Measurements from ENCODE around the gene CD6. TPM values are rescaled to one million over a fixed set of nuclear protein-coding genes. Genes with fewer than 3 reads are reported as not detected.

Gene CD6
- total RNA-seq, 1 donor from 2014 or later = 327 TPM

DNA sequence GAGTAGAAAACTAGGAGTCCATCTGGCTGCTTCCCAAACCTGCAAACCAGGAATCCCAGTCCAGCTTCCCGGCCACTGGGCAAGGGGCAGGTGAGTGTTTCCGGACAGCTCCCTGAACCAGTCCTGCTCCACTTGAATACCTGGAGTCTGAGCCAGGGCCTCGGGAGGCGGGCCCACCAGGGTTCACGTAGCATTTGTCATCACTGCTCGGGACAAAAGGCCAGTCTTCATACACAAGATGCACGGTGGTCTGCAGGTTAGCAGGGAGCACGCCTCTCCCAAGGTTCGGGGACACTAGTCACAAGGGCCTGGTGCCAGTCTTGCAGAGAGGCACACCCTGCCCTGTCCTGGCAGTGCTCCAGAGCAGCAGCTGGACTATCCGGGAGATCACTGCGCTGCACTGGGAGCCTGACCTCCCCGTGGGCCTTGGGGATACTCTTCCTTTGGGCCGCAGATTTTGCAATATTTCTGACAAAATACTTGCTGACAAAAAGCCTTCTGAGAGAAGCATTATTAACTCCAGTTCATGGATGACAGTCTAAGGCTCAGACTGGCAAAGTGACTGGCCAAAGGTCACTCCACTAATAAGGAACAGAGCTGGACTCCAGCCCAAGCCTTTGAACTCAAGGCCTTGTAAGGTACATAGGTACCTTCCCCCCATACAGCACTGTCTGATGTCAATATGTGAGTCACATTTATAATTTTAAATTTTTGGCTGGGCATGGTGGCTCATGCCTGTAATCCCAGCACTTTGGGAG, 25.1 kb downstream of the CD6 start:
- peak overlapping the region; percentile 55 for H3K27ac Mint-ChIP-seq
- no peaks in the 10 kb centered on the region for H3K9me3 Mint-ChIP-seq
- intact Hi-C loops (cut with micrococcal nuclease) = no loop called here
- DNase-seq (ENCODE audit: low spot score) = no peak
- no peaks in the 10 kb centered on the region for H3K27me3 Mint-ChIP-seq (ENCODE audit: low read depth)
- peaks cover 55% of the 10 kb centered on the region for H3K4me1 Mint-ChIP-seq (ENCODE audit: low read depth)
- no peak overlapping the region for H3K4me3 Mint-ChIP-seq (ENCODE audit: low read depth)
- H3K36me3 Mint-ChIP-seq (ENCODE audit: low read depth) = peaks cover 74% of the 10 kb centered on the region

DNA sequence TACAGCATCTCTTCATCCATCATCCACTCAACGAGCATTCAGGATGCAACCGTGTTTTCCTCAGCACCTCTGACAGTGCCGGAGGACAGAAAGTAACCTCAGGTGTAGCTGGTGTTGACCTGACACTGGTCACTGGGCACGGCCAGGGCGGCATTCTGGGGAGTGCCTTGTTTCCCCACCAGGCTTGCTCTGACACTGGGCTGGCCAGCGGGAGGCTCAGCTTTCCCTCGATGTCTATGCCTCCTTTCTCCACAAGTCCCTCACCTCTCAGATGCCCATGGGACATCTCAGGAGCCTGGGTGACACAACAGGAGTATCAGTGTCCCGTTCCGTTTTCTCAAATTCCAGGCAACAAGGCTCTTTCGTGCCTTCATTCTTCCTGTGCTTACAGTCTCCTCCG, 28.9 kb downstream of the CD6 start:
- no peak for DNase-seq (ENCODE audit: low spot score)
- peaks cover 62% of the 10 kb centered on the region for H3K4me1 Mint-ChIP-seq (ENCODE audit: low read depth)
- peaks cover 82% of the 10 kb centered on the region for H3K36me3 Mint-ChIP-seq (ENCODE audit: low read depth)
- no peak overlapping the region for H3K4me3 Mint-ChIP-seq (ENCODE audit: low read depth)
- H3K27ac Mint-ChIP-seq = peak overlapping the region; percentile 47
- intact Hi-C loops (cut with micrococcal nuclease) = no loop called here
- H3K9me3 Mint-ChIP-seq = no peaks in the 10 kb centered on the region
- no peaks in the 10 kb centered on the region for H3K27me3 Mint-ChIP-seq (ENCODE audit: low read depth)

DNA sequence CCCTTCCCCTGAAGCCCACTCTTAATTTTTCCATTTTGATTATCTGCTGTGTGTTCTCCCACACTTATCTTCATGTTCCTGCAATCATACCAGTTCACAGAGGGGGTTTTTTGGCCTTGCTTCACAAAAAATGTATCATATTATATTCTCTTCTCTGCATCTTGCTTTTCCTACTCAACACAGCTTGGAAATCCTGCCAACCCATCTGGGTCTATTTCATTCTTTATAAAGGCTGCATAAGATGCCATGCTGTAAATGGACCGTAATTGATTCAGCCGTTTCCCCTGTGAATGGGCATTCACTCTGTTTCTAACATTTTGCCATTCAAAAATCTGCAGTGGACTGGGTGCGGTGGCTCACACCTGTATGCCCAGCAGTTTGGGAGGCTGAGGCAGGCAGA, 30.5 kb downstream of the CD6 start:
- Mint-ChIP-seq H3K27me3 (ENCODE audit: low read depth) (no peaks in the 10 kb centered on the region), H3K4me1 (ENCODE audit: low read depth) (peaks cover 65% of the 10 kb centered on the region), H3K36me3 (ENCODE audit: low read depth) (peaks cover 77% of the 10 kb centered on the region), H3K9me3 (no peaks in the 10 kb centered on the region), H3K27ac (peak overlapping the region; percentile 82), H3K4me3 (ENCODE audit: low read depth) (no peak overlapping the region)
- intact Hi-C loops (cut with micrococcal nuclease) = no loop called here
- DNase-seq (ENCODE audit: low spot score) = no peak

DNA sequence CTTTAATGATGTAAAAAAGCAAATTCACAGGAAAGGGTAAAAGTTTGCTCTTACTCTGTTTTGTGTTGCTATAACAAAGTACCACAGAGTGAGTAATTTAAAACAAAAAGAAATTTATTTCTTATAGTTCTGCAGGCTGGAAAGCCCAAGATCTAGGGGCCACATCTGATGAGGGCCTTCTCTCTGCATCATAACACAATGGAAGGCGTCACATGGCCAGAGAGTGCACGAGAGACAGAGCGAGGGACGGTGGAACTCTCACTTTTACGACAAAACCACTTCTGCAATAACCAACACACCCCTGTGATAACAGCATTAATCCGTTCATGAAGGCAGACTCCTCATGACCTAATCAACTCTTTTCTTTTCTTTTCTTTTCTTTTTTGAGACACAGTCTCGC, 31.1 kb downstream of the CD6 start:
- DNase-seq (ENCODE audit: low spot score) = no peak
- intact Hi-C loops (cut with micrococcal nuclease) = no loop called here
- Mint-ChIP-seq H3K4me1 (ENCODE audit: low read depth) (peaks cover 70% of the 10 kb centered on the region), H3K36me3 (ENCODE audit: low read depth) (peaks cover 82% of the 10 kb centered on the region), H3K27ac (peak overlapping the region; percentile 83), H3K27me3 (ENCODE audit: low read depth) (no peaks in the 10 kb centered on the region), H3K4me3 (ENCODE audit: low read depth) (no peak overlapping the region), H3K9me3 (no peaks in the 10 kb centered on the region)

DNA sequence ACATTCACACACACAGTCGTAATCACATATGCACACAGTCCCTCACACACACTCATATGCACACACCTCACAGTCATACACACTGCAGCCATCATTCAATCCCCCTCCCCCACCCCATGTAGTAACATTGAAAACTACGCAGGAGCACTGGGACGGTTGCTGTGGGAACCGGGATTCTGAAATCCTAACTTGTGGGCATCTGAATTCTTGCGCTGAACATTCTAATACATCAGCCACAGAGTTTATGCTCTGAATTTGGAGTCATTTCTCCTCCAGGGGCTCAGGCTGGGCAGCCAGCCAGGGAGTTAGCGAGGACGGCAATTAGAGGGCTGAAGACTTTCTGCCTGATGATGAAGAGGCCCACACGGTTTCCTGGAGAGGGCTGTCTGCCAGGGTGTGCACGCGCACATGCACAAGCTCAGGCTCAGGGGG, 32.7 kb downstream of the CD6 start:
- DNase-seq (ENCODE audit: low spot score) = no peak
- H3K9me3 Mint-ChIP-seq = no peaks in the 10 kb centered on the region
- H3K27me3 Mint-ChIP-seq (ENCODE audit: low read depth) = no peaks in the 10 kb centered on the region
- intact Hi-C loops (cut with micrococcal nuclease) = loop anchor here (1.0 to 2.0 kb wide), 3 partner anchors 10 to 33 kb away; partner anchors contain the start of gene CD6
- peaks cover 80% of the 10 kb centered on the region for H3K36me3 Mint-ChIP-seq (ENCODE audit: low read depth)
- H3K4me3 Mint-ChIP-seq (ENCODE audit: low read depth) = peak overlapping the region; percentile 71
- H3K4me1 Mint-ChIP-seq (ENCODE audit: low read depth) = peaks cover 62% of the 10 kb centered on the region
- H3K27ac Mint-ChIP-seq = peak overlapping the region; percentile 73

DNA sequence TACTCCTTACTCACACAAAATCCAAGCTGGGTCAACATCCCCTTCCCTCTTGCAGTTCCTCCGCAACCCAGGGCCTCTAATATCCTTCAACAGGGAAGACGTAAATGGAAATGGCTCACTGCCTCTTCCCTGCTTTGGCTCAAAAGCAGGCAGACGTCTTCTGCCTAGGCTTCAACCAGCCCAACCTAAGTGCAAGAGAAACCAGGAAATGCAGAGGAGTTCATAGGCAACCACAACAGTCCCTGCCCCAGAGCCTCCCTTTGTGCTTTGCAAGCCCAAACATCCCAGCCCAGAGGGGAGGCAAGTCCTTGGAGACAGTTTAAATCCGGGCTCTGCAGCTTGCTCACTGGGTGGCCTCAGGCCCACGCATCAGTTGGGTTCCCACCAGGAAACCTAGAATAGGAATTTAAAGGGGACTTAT, 33.3 kb downstream of the CD6 start:
- H3K4me3 Mint-ChIP-seq (ENCODE audit: low read depth) = peak overlapping the region; percentile 71
- peak; percentile 48 for DNase-seq (ENCODE audit: low spot score)
- H3K27me3 Mint-ChIP-seq (ENCODE audit: low read depth) = no peaks in the 10 kb centered on the region
- no peaks in the 10 kb centered on the region for H3K9me3 Mint-ChIP-seq
- peaks cover 84% of the 10 kb centered on the region for H3K36me3 Mint-ChIP-seq (ENCODE audit: low read depth)
- H3K4me1 Mint-ChIP-seq (ENCODE audit: low read depth) = peaks cover 63% of the 10 kb centered on the region
- H3K27ac Mint-ChIP-seq = peak overlapping the region; percentile 73
- intact Hi-C loops (cut with micrococcal nuclease) = loop anchor here (1.0 to 2.0 kb wide), 3 partner anchors 10 to 34 kb away; partner anchors contain the start of gene CD6

DNA sequence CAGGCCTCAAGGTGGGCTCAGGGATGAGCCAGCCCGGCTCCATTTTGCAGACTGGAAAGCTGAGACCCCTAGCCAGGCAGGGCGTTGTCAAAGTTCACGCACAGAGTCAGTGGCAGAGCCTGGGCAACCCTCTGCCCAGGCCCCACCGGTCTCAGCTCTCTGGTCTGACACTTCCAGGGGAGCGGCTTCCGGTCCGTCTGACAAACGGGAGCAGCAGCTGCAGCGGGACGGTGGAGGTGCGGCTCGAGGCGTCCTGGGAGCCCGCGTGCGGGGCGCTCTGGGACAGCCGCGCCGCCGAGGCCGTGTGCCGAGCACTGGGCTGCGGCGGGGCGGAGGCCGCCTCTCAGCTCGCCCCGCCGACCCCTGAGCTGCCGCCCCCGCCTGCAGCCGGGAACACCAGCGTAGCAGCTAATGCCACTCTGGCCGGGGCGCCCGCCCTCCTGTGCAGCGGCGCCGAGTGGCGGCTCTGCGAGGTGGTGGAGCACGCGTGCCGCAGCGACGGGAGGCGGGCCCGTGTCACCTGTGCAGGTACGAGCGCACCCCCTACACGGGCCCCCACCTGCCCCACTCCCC, 36.0 kb downstream of the CD6 start:
- Mint-ChIP-seq H3K27ac (peak overlapping the region; percentile 65), H3K27me3 (ENCODE audit: low read depth) (no peaks in the 10 kb centered on the region), H3K4me1 (ENCODE audit: low read depth) (peaks cover 55% of the 10 kb centered on the region), H3K9me3 (no peaks in the 10 kb centered on the region), H3K36me3 (ENCODE audit: low read depth) (peaks cover 87% of the 10 kb centered on the region), H3K4me3 (ENCODE audit: low read depth) (no peak overlapping the region)
- DNase-seq (ENCODE audit: low spot score) = no peak
- intact Hi-C loops (cut with micrococcal nuclease) = loop anchor here (2.0 kb wide), 1 partner anchor 15 kb away; no protein-coding TSS in a partner anchor

DNA sequence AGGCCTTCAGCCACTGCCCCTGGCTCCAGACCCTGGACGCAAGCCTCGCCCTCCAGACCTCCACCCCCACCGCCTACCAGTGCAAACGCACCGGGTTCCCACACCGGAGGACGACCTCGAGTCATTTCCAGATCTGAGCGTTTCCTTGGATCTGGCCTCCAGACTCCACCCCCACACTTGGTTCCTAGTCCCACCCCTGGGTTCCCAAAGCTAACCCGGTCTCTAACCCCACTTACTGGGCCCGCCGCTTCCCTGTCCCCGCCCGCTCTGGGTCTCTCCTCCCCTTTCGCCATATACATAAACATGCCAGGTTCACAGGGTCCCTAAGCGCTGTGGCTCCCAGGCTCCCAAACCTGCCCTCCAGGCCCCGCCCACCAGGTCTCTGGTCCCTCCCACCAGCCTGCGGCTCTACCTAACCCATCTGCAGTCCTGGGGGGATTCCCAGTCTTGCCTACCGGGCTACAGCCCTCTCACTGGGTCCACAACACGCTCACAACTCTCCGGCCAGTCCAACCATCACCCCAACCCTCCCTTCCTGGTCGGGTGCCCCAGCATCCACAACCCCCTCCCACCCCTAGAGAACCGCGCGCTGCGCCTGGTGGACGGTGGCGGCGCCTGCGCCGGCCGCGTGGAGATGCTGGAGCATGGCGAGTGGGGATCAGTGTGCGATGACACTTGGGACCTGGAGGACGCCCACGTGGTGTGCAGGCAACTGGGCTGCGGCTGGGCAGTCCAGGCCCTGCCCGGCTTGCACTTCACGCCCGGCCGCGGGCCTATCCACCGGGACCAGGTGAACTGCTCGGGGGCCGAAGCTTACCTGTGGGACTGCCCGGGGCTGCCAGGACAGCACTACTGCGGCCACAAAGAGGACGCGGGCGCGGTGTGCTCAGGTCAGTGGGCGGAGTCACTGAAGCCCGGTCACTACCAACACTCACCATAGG, 36.7 kb downstream of the CD6 start:
- intact Hi-C loops (cut with micrococcal nuclease) = loop anchor here (2.0 kb wide), 1 partner anchor 15 kb away; no protein-coding TSS in a partner anchor
- peak overlapping the region; percentile 65 for H3K27ac Mint-ChIP-seq
- H3K4me1 Mint-ChIP-seq (ENCODE audit: low read depth) = peaks cover 55% of the 10 kb centered on the region
- no peak for DNase-seq (ENCODE audit: low spot score)
- H3K4me3 Mint-ChIP-seq (ENCODE audit: low read depth) = peak overlapping the region; percentile 26
- H3K9me3 Mint-ChIP-seq = no peaks in the 10 kb centered on the region
- H3K27me3 Mint-ChIP-seq (ENCODE audit: low read depth) = no peaks in the 10 kb centered on the region
- H3K36me3 Mint-ChIP-seq (ENCODE audit: low read depth) = peaks cover 87% of the 10 kb centered on the region

DNA sequence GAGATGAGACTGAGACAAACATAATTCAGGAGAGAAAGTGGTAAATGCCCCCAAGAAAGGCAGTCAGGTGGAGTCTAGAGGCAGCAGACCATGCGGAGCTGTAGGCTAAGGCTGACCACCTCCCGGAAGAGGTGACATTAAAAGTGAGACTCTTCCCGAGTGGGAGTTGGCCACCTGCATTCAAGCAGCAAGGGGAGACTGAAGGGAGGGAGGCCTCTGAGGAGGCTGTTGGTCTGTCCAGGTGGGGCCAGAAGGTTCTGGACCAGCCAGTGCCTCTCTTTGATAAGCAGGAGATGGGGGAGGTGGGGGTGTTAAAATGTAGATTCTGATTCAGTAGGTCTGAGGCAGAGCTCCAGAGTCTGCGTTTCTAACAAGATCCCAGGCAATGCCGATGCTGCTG, 37.5 kb downstream of the CD6 start:
- peaks cover 87% of the 10 kb centered on the region for H3K36me3 Mint-ChIP-seq (ENCODE audit: low read depth)
- no peak for DNase-seq (ENCODE audit: low spot score)
- no peak overlapping the region for H3K4me3 Mint-ChIP-seq (ENCODE audit: low read depth)
- no peaks in the 10 kb centered on the region for H3K9me3 Mint-ChIP-seq
- H3K27me3 Mint-ChIP-seq (ENCODE audit: low read depth) = no peaks in the 10 kb centered on the region
- intact Hi-C loops (cut with micrococcal nuclease) = no loop called here
- H3K4me1 Mint-ChIP-seq (ENCODE audit: low read depth) = peaks cover 51% of the 10 kb centered on the region
- H3K27ac Mint-ChIP-seq = no peak overlapping the region

DNA sequence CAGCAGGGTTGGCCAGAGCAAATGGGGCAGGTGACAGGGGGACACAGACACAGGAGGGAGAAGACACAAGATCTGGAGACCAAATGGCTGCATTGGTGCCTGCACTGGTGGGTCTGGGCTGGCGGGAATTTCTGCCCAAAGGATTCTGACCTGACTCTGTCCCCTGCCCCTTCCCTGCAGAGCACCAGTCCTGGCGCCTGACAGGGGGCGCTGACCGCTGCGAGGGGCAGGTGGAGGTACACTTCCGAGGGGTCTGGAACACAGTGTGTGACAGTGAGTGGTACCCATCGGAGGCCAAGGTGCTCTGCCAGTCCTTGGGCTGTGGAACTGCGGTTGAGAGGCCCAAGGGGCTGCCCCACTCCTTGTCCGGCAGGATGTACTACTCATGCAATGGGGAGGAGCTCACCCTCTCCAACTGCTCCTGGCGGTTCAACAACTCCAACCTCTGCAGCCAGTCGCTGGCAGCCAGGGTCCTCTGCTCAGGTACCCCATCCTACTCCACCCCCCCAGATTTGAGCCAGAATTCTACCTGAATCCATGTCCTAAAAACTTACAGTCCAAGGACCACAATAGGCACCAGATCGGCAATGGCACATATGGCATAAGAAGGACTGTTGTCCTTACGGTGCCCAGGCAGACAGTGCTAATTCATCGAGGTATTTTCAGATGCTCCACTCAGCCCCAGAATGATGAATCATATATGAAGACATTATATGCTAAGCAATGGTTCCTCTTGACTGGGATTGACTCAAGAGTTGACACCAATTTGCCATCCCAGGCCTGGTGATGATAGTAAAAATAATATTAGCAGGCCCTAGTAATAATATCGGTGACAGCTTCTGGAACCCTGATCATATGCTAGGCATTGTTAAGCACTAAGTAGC, 38.2 kb downstream of the CD6 start:
- intact Hi-C loops (cut with micrococcal nuclease) = no loop called here
- peaks cover 85% of the 10 kb centered on the region for H3K36me3 Mint-ChIP-seq (ENCODE audit: low read depth)
- peaks cover 44% of the 10 kb centered on the region for H3K4me1 Mint-ChIP-seq (ENCODE audit: low read depth)

DNA sequence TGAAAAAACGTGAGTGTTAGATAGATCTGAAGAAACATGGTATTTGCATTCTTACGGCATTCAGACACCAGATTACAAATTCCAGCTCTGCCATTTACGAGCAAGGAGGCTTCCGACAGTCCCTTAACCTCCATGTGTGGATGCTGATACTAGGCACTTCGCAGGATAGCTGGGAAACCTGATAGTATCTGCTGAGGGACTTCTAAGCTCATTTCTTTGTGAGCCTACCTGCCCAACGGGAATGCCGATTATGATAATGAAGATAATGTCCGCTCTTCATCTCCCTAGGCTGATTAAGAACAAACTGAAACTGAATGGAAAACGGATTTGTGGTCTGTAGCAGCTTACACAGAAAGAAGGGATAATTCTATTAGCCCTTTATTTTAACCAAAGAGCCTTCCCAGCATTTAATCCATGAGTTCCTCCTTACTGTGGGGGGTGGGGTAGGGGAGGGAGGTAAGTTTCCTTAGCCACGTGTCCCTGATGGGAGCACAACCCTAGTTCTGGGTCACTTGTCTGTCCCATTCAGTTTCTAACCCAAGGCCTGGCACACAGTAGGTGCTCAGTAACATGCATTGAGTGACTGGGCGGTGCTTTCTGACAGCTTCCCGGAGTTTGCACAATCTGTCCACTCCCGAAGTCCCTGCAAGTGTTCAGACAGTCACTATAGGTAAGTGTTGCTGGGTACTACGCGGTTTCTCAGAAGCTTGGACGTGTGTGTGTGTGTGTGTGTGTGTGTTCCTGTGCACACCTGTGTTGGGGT, 39.2 kb downstream of the CD6 start:
- DNase-seq (ENCODE audit: low spot score) = no peak
- Mint-ChIP-seq H3K36me3 (ENCODE audit: low read depth) (peaks cover 87% of the 10 kb centered on the region), H3K4me3 (ENCODE audit: low read depth) (no peak overlapping the region), H3K9me3 (no peaks in the 10 kb centered on the region), H3K27ac (peak overlapping the region; percentile 16), H3K4me1 (ENCODE audit: low read depth) (peaks cover 35% of the 10 kb centered on the region), H3K27me3 (ENCODE audit: low read depth) (no peaks in the 10 kb centered on the region)
- intact Hi-C loops (cut with micrococcal nuclease) = no loop called here

More for the DNA sequence above, 38.2 kb downstream of the CD6 start:
- Mint-ChIP-seq H3K9me3 (no peaks in the 10 kb centered on the region), H3K27ac (peak overlapping the region; percentile 67), H3K27me3 (ENCODE audit: low read depth) (no peaks in the 10 kb centered on the region), H3K4me3 (ENCODE audit: low read depth) (no peak overlapping the region)
- no peak for DNase-seq (ENCODE audit: low spot score)
